Putamen (tissue), 1 donor: ENCODE data around the gene DNAAF8.
"Not testable (repeated sequence)": the region's sequence is repeated elsewhere in the genome, so short reads cannot be mapped to it uniquely, and the experiment has no call there.

ENCODE experiments used
- DNase-seq: peaks from one replicate; pipeline ENCODE4 v3.0.0-alpha.2; 2016; ENCODE audit warnings: low spot score

Gene DNAAF8

GRCh38 chr16:4723071-4723767 is 11.1 kb upstream of the DNAAF8 start:
- DNase-seq, result no peak

- DNase-seq, result no peak
These were observed 9.6 kb upstream of the DNAAF8 start for GRCh38 chr16:4724661-4725270.

- no peak for DNase-seq
These were observed 7.7 kb upstream of the DNAAF8 start for GRCh38 chr16:4726616-4727015.

- DNase-seq, result no peak
These were observed 5.7 kb upstream of the DNAAF8 start for GRCh38 chr16:4728676-4729075.

- DNase-seq, result no peak
These were observed 4.5 kb upstream of the DNAAF8 start for GRCh38 chr16:4729876-4730275.

GRCh38 chr16:4733211-4733742 is 1.1 kb upstream of the DNAAF8 start:
- no peak for DNase-seq

GRCh38 chr16:4733747-4734062 is 632 bp upstream of the DNAAF8 start:
- DNase-seq, result no peak

- peak; percentile 78 for DNase-seq
These were observed 596 bp downstream of the DNAAF8 start for GRCh38 chr16:4734730-4735535.

- DNase-seq, result no peak
These were observed 2.2 kb downstream of the DNAAF8 start for GRCh38 chr16:4736546-4736945.

- no peak for DNase-seq
These were observed 3.2 kb downstream of the DNAAF8 start for GRCh38 chr16:4737545-4737944.

- DNase-seq, result not testable (repeated sequence)
These were observed 4.0 kb downstream of the DNAAF8 start for GRCh38 chr16:4738370-4738769.

- no peak for DNase-seq
These were observed 9.0 kb downstream of the DNAAF8 start for GRCh38 chr16:4743226-4743878.

- no peak for DNase-seq
These were observed 10.4 kb downstream of the DNAAF8 start for GRCh38 chr16:4744555-4745273.

- DNase-seq, result no peak
These were observed 10.9 kb downstream of the DNAAF8 start for GRCh38 chr16:4745274-4745569.

GRCh38 chr16:4746215-4746614 is 11.9 kb downstream of the DNAAF8 start:
- DNase-seq, result no peak

- DNase-seq, result peak; percentile 24
These were observed 12.7 kb downstream of the DNAAF8 start for GRCh38 chr16:4746991-4747574.

- peak; percentile 54 for DNase-seq
These were observed 13.8 kb downstream of the DNAAF8 start for GRCh38 chr16:4747906-4748681.

- DNase-seq, result no peak
These were observed 14.5 kb downstream of the DNAAF8 start for GRCh38 chr16:4748682-4749411.

- DNase-seq, result no peak
These were observed 15.4 kb downstream of the DNAAF8 start for GRCh38 chr16:4749700-4750257.

- no peak for DNase-seq
These were observed 16.6 kb downstream of the DNAAF8 start for GRCh38 chr16:4750896-4751295.
